H1 (cell line): ENCODE results near the gene CIT. TPM values are rescaled to one million over a fixed set of nuclear protein-coding genes. Genes with fewer than 3 reads are reported as not detected.

Experiments used
- CTCF ChIA-PET: fragments of 300-600 bp; sonication (Branson Sonifier 250); formaldehyde crosslinking; loops from one replicate; lab custom pipeline; 2021; ENCODE audit not compliant: partially characterized antibody; lab: Charles Lee
- POLR2A ChIA-PET: fragments of 300-600 bp; sonication (Branson Sonifier 250); formaldehyde crosslinking; loops from one replicate; lab custom pipeline; 2021; ENCODE audit warnings: inconsistent platforms; ENCODE audit not compliant: partially characterized antibody; lab: Charles Lee
- DNase-seq, 2 experiments: peaks; one replicate each; pipeline versions ENCODE4 v3.0.0 to v3.0.0-alpha.2; 2010 to 2022; ENCODE audit warnings: low spot score in 2 of 2, low read depth in 1 of 2, mixed read lengths in 1 of 2
- FAIRE-seq: peaks from 2 replicates; lab custom pipeline; 2011; peaks lifted over from hg19 to GRCh38; lab: Jason Lieb, UNC
- H2AFZ ChIP-seq: 2 replicates; pipeline ENCODE4 v1.8.1; 2012; ENCODE audit warnings: low read length, inconsistent platforms
- H2AK5ac ChIP-seq: 2 replicates; pipeline ENCODE4 v1.6.1; 2013; ENCODE audit warnings: low read depth, low read length
- H2BK120ac ChIP-seq: replicated peaks from 2 replicates; pipeline ENCODE3; 2013; ENCODE audit warnings: low read depth, low read length, inconsistent platforms
- H2BK12ac ChIP-seq: 2 replicates; pipeline ENCODE4 v1.6.1; 2013; ENCODE audit warnings: low read depth, low read length
- H2BK15ac ChIP-seq: 2 replicates; pipeline ENCODE4 v1.6.1; 2013; ENCODE audit warnings: low read length
- H2BK20ac ChIP-seq: 2 replicates; pipeline ENCODE4 v1.6.1; 2013; ENCODE audit warnings: low read length
- H2BK5ac ChIP-seq: 2 replicates; pipeline ENCODE4 v1.6.1; 2013; ENCODE audit warnings: low read depth, low read length
- H3K14ac ChIP-seq: 2 replicates; pipeline ENCODE4 v1.6.1; 2013; ENCODE audit warnings: inconsistent platforms; ENCODE audit not compliant: insufficient read length
- H3K18ac ChIP-seq: 2 replicates; pipeline ENCODE4 v1.6.1; 2013; ENCODE audit warnings: low read length; ENCODE audit errors: extremely low read depth
- H3K23ac ChIP-seq: 2 replicates; pipeline ENCODE4 v1.6.1; 2013; ENCODE audit warnings: inconsistent platforms; ENCODE audit not compliant: insufficient read length
- H3K23me2 ChIP-seq: 2 replicates; pipeline ENCODE4 v1.6.1; 2013; ENCODE audit warnings: low read depth, low read length
- H3K27ac ChIP-seq: 2 replicates; pipeline ENCODE4 v1.6.1; 2011; ENCODE audit warnings: low read depth, low read length, inconsistent platforms
- H3K27me3 ChIP-seq, 4 experiments: replicated peaks in 1 of 4; 1 replicate in 1 of 4; 2 replicates in 3 of 4; pipeline versions ENCODE4 v1.6.1 to v1.8.1; 2011 to 2013; ENCODE audit warnings: low read length in 3 of 4, mild to moderate bottlenecking in 3 of 4, inconsistent platforms in 2 of 4, mixed read lengths in 2 of 4, moderate library complexity in 1 of 4; ENCODE audit not compliant: control insufficient read depth in 3 of 4, insufficient read depth in 3 of 4; ENCODE audit errors: extremely low read depth in 1 of 4
- H3K36me3 ChIP-seq, 4 experiments: 2 replicates each; pipeline versions ENCODE4 v1.6.1 to v1.8.1; 2011 to 2013; ENCODE audit warnings: mild to moderate bottlenecking in 4 of 4, low read length in 3 of 4, moderate library complexity in 2 of 4, control low read depth in 1 of 4, inconsistent platforms in 1 of 4; ENCODE audit not compliant: insufficient read depth in 4 of 4, control insufficient read depth in 2 of 4
- H3K4ac ChIP-seq: replicated peaks from 2 replicates; pipeline ENCODE3; 2013; ENCODE audit warnings: low read length, low read depth, mixed read lengths, inconsistent platforms; ENCODE audit not compliant: insufficient read length
- H3K4me1 ChIP-seq, 4 experiments: replicated peaks in 1 of 4; 1 replicate in 1 of 4; 2 replicates in 3 of 4; pipeline versions ENCODE4 v1.6.1 to v1.8.1; 2011 to 2013; ENCODE audit warnings: low read length in 3 of 4, inconsistent platforms in 2 of 4, mixed read lengths in 1 of 4; ENCODE audit not compliant: insufficient read depth in 4 of 4, control insufficient read depth in 3 of 4
- H3K4me2 ChIP-seq, 2 experiments: 2 replicates each; pipeline versions ENCODE4 v1.6.1 to v1.8.1; 2011 to 2013; ENCODE audit warnings: low read depth in 2 of 2, low read length in 2 of 2, control low read depth in 1 of 2, inconsistent platforms in 1 of 2, mild to moderate bottlenecking in 1 of 2; ENCODE audit not compliant: insufficient read depth in 1 of 2
- H3K4me3 ChIP-seq, 4 experiments: fragments of 200-600, 300-600 bp in 1 of 4; sonication (generic), shearing (Covaris generic), sonication (Bioruptor Twin) in 1 of 4; 2 replicates each; pipeline versions ENCODE4 v1.5.1 to v1.8.1; 2011 to 2016; ENCODE audit warnings: low read length in 4 of 4, low read depth in 3 of 4, control low read depth in 2 of 4, inconsistent platforms in 2 of 4, mild to moderate bottlenecking in 2 of 4, mixed read lengths in 1 of 4, moderate library complexity in 1 of 4; ENCODE audit not compliant: insufficient read depth in 2 of 4; ENCODE audit errors: extremely low read depth in 1 of 4
- H3K56ac ChIP-seq: replicated peaks from 2 replicates; pipeline ENCODE3; 2013; ENCODE audit warnings: low read depth, mild to moderate bottlenecking, mixed read lengths, low read length, inconsistent platforms; ENCODE audit not compliant: insufficient read length
- H3K79me1 ChIP-seq: 2 replicates; pipeline ENCODE4 v1.6.1; 2013; ENCODE audit warnings: low read depth, low read length, control low read depth
- H3K79me2 ChIP-seq, 2 experiments: 2 replicates each; pipeline versions ENCODE4 v1.6.1 to v1.8.1; 2012 to 2013; ENCODE audit warnings: low read length in 2 of 2, mild to moderate bottlenecking in 2 of 2, inconsistent platforms in 1 of 2; ENCODE audit not compliant: insufficient read depth in 2 of 2, control insufficient read depth in 1 of 2
- H3K9ac ChIP-seq, 4 experiments: replicated peaks in 1 of 4; 1 replicate in 1 of 4; 2 replicates in 3 of 4; pipeline versions ENCODE4 v1.6.1 to v1.8.1; 2011 to 2013; ENCODE audit warnings: low read depth in 3 of 4, low read length in 3 of 4, control low read depth in 2 of 4, mild to moderate bottlenecking in 2 of 4, moderate library complexity in 2 of 4, inconsistent platforms in 1 of 4; ENCODE audit errors: extremely low read depth in 1 of 4
- H3K9me3 ChIP-seq, 2 experiments: 2 replicates each; pipeline versions ENCODE4 v1.6.1 to v1.8.1; 2012 to 2013; ENCODE audit warnings: mild to moderate bottlenecking in 2 of 2, moderate library complexity in 2 of 2, control low read depth in 1 of 2, inconsistent platforms in 1 of 2, low read depth in 1 of 2, low read length in 1 of 2, mixed read lengths in 1 of 2; ENCODE audit not compliant: insufficient read depth in 2 of 2
- H4K20me1 ChIP-seq, 2 experiments: replicated peaks in 1 of 2; 2 replicates each; pipeline versions ENCODE3 to v1.8.1; 2011 to 2013; ENCODE audit warnings: inconsistent platforms in 2 of 2, low read length in 2 of 2, mild to moderate bottlenecking in 1 of 2; ENCODE audit not compliant: insufficient read depth in 2 of 2, control insufficient read depth in 1 of 2
- H4K5ac ChIP-seq: 2 replicates; pipeline ENCODE4 v1.6.1; 2013; ENCODE audit warnings: low read length, low read depth, mixed read lengths, inconsistent platforms; ENCODE audit not compliant: insufficient read length
- H4K8ac ChIP-seq: 2 replicates; pipeline ENCODE4 v1.8.0; 2013; ENCODE audit warnings: mild to moderate bottlenecking, moderate library complexity, low read length, inconsistent platforms; ENCODE audit not compliant: insufficient read depth; ENCODE audit errors: extremely low read depth
- H4K91ac ChIP-seq: replicated peaks from 2 replicates; pipeline ENCODE3; 2013; ENCODE audit warnings: low read length, mixed read lengths, inconsistent platforms; ENCODE audit not compliant: insufficient read length
- BCL11A ChIP-seq, 2 experiments: IDR thresholded peaks; one replicate each; pipeline ENCODE4 v1.6.1; 2011; ENCODE audit warnings: low read depth in 2 of 2, low read length in 2 of 2, mild to moderate bottlenecking in 2 of 2
- TBP ChIP-seq: IDR thresholded peaks from 2 replicates; pipeline ENCODE4 v1.6.1; 2011; ENCODE audit warnings: low read depth, low read length, improper control_type of control experiment
- WGBS, 2 experiments: shearing (Covaris generic) in 1 of 2; methylation state at CpG; one replicate each; pipeline versions ENCODE4 v1.1.6 to v1.1.7; 2013 to 2015; ENCODE audit warnings: low lambda C conversion rate in 2 of 2, mixed read lengths in 2 of 2, inconsistent platforms in 1 of 2, low coverage in 1 of 2, missing lambda C conversion rate in 1 of 2; ENCODE audit not compliant: insufficient replicate concordance in 2 of 2, insufficient coverage in 1 of 2, insufficient read length in 1 of 2; ENCODE audit errors: extremely low coverage in 1 of 2, missing lambda C conversion rate in 1 of 2; 5-methylcytosine and 5-hydroxymethylcytosine counted together
- polyA plus RNA-seq, 7 experiments: library from polyadenylated mRNA; depleted of rRNA in 3 of 7; stranded (reverse) in 5 of 7; unstranded in 2 of 7; fragments of >200 nt in 5 of 7; fragments of 200-250 nt in 2 of 7; gene quantifications; 1 replicate in 5 of 7; 2 replicates in 1 of 7; 4 replicates in 1 of 7; pipeline versions ENCODE4 v1.2.1 to v1.2.3, GENCODE V29; 2011 to 2013; ENCODE audit warnings: missing spikeins in 2 of 7, mixed read lengths in 2 of 7
- total RNA-seq: library from RNA; stranded (reverse); fragmentation: NEBNext Ultra II Directional; extraction: Animal tissue kit (Norgen Biotek cat#: 25700); gene quantifications from 2 replicates; pipeline ENCODE4 v1.2.1, GENCODE V29; 2021

Gene CIT
- total and polyA plus RNA-seq, 2 of the 8 experiments (the other 6 are each of a cell fraction or from before 2014, with no cell fraction given), result 17.1 to 60.9 TPM

GRCh38 chr12:119788786-119789185 lies 88.3 kb downstream of the CIT start:
- Histone ChIP-seq H3K4me1 (no peaks in the 10 kb centered on the region), H3K4me2 (no peak overlapping the region), H3K23ac (no peak overlapping the region), H4K5ac (no peak overlapping the region), H2BK15ac (no peak overlapping the region), H2BK20ac (no peak overlapping the region), H2BK5ac (no peak overlapping the region), H4K8ac (no peak overlapping the region), H3K36me3 (peaks cover 0 to 16% (median 8%) of the 10 kb centered on the region in 4 experiments; a peak in 6 of 8 replicates), H2AK5ac (no peak overlapping the region), H3K79me1 (no peaks in the 10 kb centered on the region), H2BK120ac (no peak overlapping the region), H3K27ac (no peak overlapping the region), H3K27me3 (no peaks in the 10 kb centered on the region), H3K14ac (no peak overlapping the region), H4K91ac (no peak overlapping the region), H2BK12ac (no peak overlapping the region), H4K20me1 (peaks cover 0 to 3% of the 10 kb centered on the region in 2 experiments), H3K9ac (no peak overlapping the region), H3K9me3 (no peaks in the 10 kb centered on the region), H3K79me2 (no peaks in the 10 kb centered on the region), H2AFZ (no peak overlapping the region), H3K4me3 (no peak overlapping the region), H3K56ac (no peak overlapping the region), H3K4ac (no peak overlapping the region), H3K23me2 (no peaks in the 10 kb centered on the region), H3K18ac (no peak overlapping the region)
- WGBS, 2 experiments, result 93% methylated on average over 1 of the region's 1 CpG; no CpG with 5 or more reads in 1 of the 2 experiments
- DNase-seq, result no peak
- no peak for FAIRE-seq
- ChIA-PET CTCF (interaction anchor here (1.2 to 3.6 kb wide), 2 partner anchors 9 to 15 kb away, joined by 3 to 15 read pairs; no protein-coding TSS in a partner anchor), POLR2A (no interaction called here)
- TF ChIP-seq BCL11A (IDR thresholded peaks at IDR 0.05; ENCODE audit: low read depth in 2 of 2, low read length in 2 of 2) (no peak), TBP (no peak)
